Superior temporal gyrus (tissue), 1 donor: Measurements from ENCODE around the gene INHBB.

ENCODE experiments used
- DNase-seq: peaks from one replicate; pipeline ENCODE4 v3.0.0-alpha.2; 2016; ENCODE audit errors: extremely low spot score

Gene INHBB

GRCh38 chr2:120342446-120342845, 3.5 kb upstream of the INHBB start:
- no peak for DNase-seq

GRCh38 chr2:120343100-120343432, 2.9 kb upstream of the INHBB start:
- no peak for DNase-seq

GRCh38 chr2:120343433-120344105, 2.4 kb upstream of the INHBB start:
- peak; percentile 80 for DNase-seq

- DNase-seq, result no peak
These were observed 1.5 kb upstream of the INHBB start for GRCh38 chr2:120344214-120344975.

GRCh38 chr2:120344976-120345581, 857 bp upstream of the INHBB start:
- no peak for DNase-seq

- no peak for DNase-seq
These were observed 328 bp upstream of the INHBB start for GRCh38 chr2:120345608-120346007.

- no peak for DNase-seq
These were observed 877 bp downstream of the INHBB start for GRCh38 chr2:120346667-120347358.

GRCh38 chr2:120347396-120348060, 1.6 kb downstream of the INHBB start:
- DNase-seq, result no peak

GRCh38 chr2:120348134-120348736, 2.3 kb downstream of the INHBB start:
- DNase-seq, result no peak

- DNase-seq, result no peak
These were observed 3.0 kb downstream of the INHBB start for GRCh38 chr2:120348737-120349439.

- no peak for DNase-seq
These were observed 3.5 kb downstream of the INHBB start for GRCh38 chr2:120349440-120349921.

- no peak for DNase-seq
These were observed 4.1 kb downstream of the INHBB start for GRCh38 chr2:120350080-120350479.

- no peak for DNase-seq
These were observed 4.9 kb downstream of the INHBB start for GRCh38 chr2:120350801-120351320.

GRCh38 chr2:120352696-120353590, 7.0 kb downstream of the INHBB start:
- no peak for DNase-seq

- DNase-seq, result no peak
These were observed 7.6 kb downstream of the INHBB start for GRCh38 chr2:120353591-120353898.

- DNase-seq, result no peak
These were observed 8.0 kb downstream of the INHBB start for GRCh38 chr2:120353931-120354330.

GRCh38 chr2:120354467-120354866, 8.5 kb downstream of the INHBB start:
- no peak for DNase-seq

- no peak for DNase-seq
These were observed 9.2 kb downstream of the INHBB start for GRCh38 chr2:120354935-120355779.
